ENCODE results near the gene ELOVL2. TPM values are rescaled to one million over a fixed set of nuclear protein-coding genes. Genes with fewer than 3 reads are reported as not detected.

The ELOVL2 gene
- total and polyA plus RNA-seq, 10 of the 15 experiments (the other 5 are each of a cell fraction or from before 2014, with no cell fraction given), result 0.01 to 0.03 TPM; not detected in 8

- no peak overlapping the region for H3K4me2 ChIP-seq (ENCODE audit: control insufficient read depth, insufficient read depth)
- ChIA-PET SMC1A (ENCODE audit: uncharacterized antibody, unreplicated experiment) (interaction anchor here (0.7 to 1.1 kb wide), 2 partner anchors 24 to 108 kb away, joined by 3 to 4 read pairs; no protein-coding TSS in a partner anchor), RAD21 (ENCODE audit: unreplicated experiment) (interaction anchor here (5.6 kb wide), 1 partner anchor 108 kb away, joined by 28 read pairs; no protein-coding TSS in a partner anchor), CTCF (interaction anchor here (0.6 to 3.3 kb wide), 6 partner anchors 8 to 583 kb away, joined by 3 to 17 read pairs (median 4); no protein-coding TSS in a partner anchor), POLR2A (interaction anchor here (0.7 kb wide), 1 partner anchor 220 kb away, joined by 4 read pairs; no protein-coding TSS in a partner anchor)
- TF ChIP-seq ZNF207 (IDR thresholded peaks at IDR 0.05; ENCODE audit: borderline replicate concordance) (no peak), BMI1 (IDR thresholded peaks at IDR 0.05; ENCODE audit: borderline replicate concordance) (peak; percentile 47; the same call in 1 of the 2 replicates)
- no peak overlapping the region for H3K27ac ChIP-seq (ENCODE audit: control insufficient read depth, insufficient read depth)
- no peak overlapping the region for H2AFZ ChIP-seq (ENCODE audit: control insufficient read depth, low read depth, low read length)
- BruUV-seq (replicated peaks), result no TSS peak
- no peaks in the 10 kb centered on the region for H4K20me1 ChIP-seq (ENCODE audit: control insufficient read depth, insufficient read depth)
- no peak overlapping the region for H3K9ac ChIP-seq (ENCODE audit: control insufficient read depth, insufficient read depth, low read length)
- no peak overlapping the region for H3K4me3 ChIP-seq
- H3K4me1 ChIP-seq (ENCODE audit: control insufficient read depth, insufficient read depth, low read length), result no peaks in the 10 kb centered on the region
- ATAC-seq (no peak), FAIRE-seq (no peak), DNase-seq (ENCODE audit: low read depth, low spot score) (no peak)
- no peaks in the 10 kb centered on the region for H3K9me3 ChIP-seq (replicated peaks; ENCODE audit: control insufficient read depth, insufficient read depth, low read length)
- H3K36me3 ChIP-seq (ENCODE audit: control insufficient read depth in 2 of 2, insufficient read depth in 2 of 2, low read length in 1 of 2), result no peaks in the 10 kb centered on the region
- no peaks in the 10 kb centered on the region for H3K27me3 ChIP-seq (replicated peaks in 1 of 2; ENCODE audit: control insufficient read depth in 2 of 2, insufficient read depth in 2 of 2, low read length in 1 of 2)
- no peaks in the 10 kb centered on the region for H3K79me2 ChIP-seq (ENCODE audit: control insufficient read depth, insufficient read depth, low read length)
- WGBS (ENCODE audit: insufficient coverage, insufficient replicate concordance, low lambda C conversion rate, missing lambda C conversion rate), result 60% methylated on average over 4 of the region's 4 CpGs
- intact Hi-C loops (cut with micrococcal nuclease; ENCODE audit: unreplicated experiment), result no loop called here
- in situ Hi-C loops (cut with MboI), result loop anchor here (10.0 kb wide), 1 partner anchor 587 kb away; no protein-coding TSS in a partner anchor
Measured at GRCh38 chr6:11062083-11062482, 18.0 kb upstream of the ELOVL2 start.

GRCh38 chr6:11058406-11058805 lies 14.3 kb upstream of the ELOVL2 start:
- ATAC-seq, result no peak
- Histone ChIP-seq H3K4me2 (ENCODE audit: control insufficient read depth, insufficient read depth) (no peak overlapping the region), H2AFZ (ENCODE audit: control insufficient read depth, low read depth, low read length) (no peak overlapping the region), H4K20me1 (ENCODE audit: control insufficient read depth, insufficient read depth) (no peaks in the 10 kb centered on the region), H3K9me3 (replicated peaks; ENCODE audit: control insufficient read depth, insufficient read depth, low read length) (no peaks in the 10 kb centered on the region), H3K9ac (ENCODE audit: control insufficient read depth, insufficient read depth, low read length) (no peak overlapping the region), H3K27ac (ENCODE audit: control insufficient read depth, insufficient read depth) (no peak overlapping the region), H3K79me2 (ENCODE audit: control insufficient read depth, insufficient read depth, low read length) (no peaks in the 10 kb centered on the region), H3K36me3 (ENCODE audit: control insufficient read depth in 2 of 2, insufficient read depth in 2 of 2, low read length in 1 of 2) (no peaks in the 10 kb centered on the region), H3K27me3 (replicated peaks in 1 of 2; ENCODE audit: control insufficient read depth in 2 of 2, insufficient read depth in 2 of 2, low read length in 1 of 2) (no peaks in the 10 kb centered on the region), H3K4me3 (no peak overlapping the region), H3K4me1 (ENCODE audit: control insufficient read depth, insufficient read depth, low read length) (no peaks in the 10 kb centered on the region)
- ChIA-PET RAD21 (ENCODE audit: unreplicated experiment) (no interaction called here), CTCF (interaction anchor here (1.1 kb wide), 1 partner anchor 10 kb away, joined by 3 read pairs; no protein-coding TSS in a partner anchor), POLR2A (no interaction called here), SMC1A (ENCODE audit: uncharacterized antibody, unreplicated experiment) (no interaction called here)
- FAIRE-seq, result no peak
- in situ Hi-C loops (cut with MboI), result no loop called here
- WGBS (ENCODE audit: insufficient coverage, insufficient replicate concordance, low lambda C conversion rate, missing lambda C conversion rate), result 67% methylated on average over 5 of the region's 5 CpGs
- no peak for DNase-seq (ENCODE audit: low read depth, low spot score)
- intact Hi-C loops (cut with micrococcal nuclease; ENCODE audit: unreplicated experiment), result no loop called here
- no TSS peak for BruUV-seq (replicated peaks)
- no peak for TF ChIP-seq MLLT1 (IDR thresholded peaks at IDR 0.05)
- no peak for TF ChIP-seq BHLHE40 (IDR thresholded peaks at IDR 0.05; ENCODE audit: borderline replicate concordance in 1 of 2, low read depth in 2 of 2, low read length in 1 of 2)
- no peak for TF ChIP-seq PBX3 (IDR thresholded peaks at IDR 0.05; ENCODE audit: insufficient replicate concordance, low read depth, low read length)
- no peak for TF ChIP-seq PRDM15 (CRISPR knock-in tag; IDR thresholded peaks at IDR 0.05)
- no peak for TF ChIP-seq CREM (IDR thresholded peaks at IDR 0.05; ENCODE audit: low read depth)
- TF ChIP-seq EP300 (IDR thresholded peaks at IDR 0.05; ENCODE audit: borderline replicate concordance in 1 of 2, control insufficient read depth in 1 of 2, low read depth in 2 of 2, low read length in 2 of 2), result no peak
- TF ChIP-seq KDM1A (IDR thresholded peaks at IDR 0.05; ENCODE audit: borderline replicate concordance), result no peak

Measured in GM12878 (cell line).